ENCODE data around the gene SEMA5B. TPM values are rescaled to one million over a fixed set of nuclear protein-coding genes. Genes with fewer than 3 reads are reported as not detected.

SEMA5B gene
- polyA plus RNA-seq, 1 of the 3 experiments (the other 2 are of a cell fraction), result 0.43 TPM

DNA sequence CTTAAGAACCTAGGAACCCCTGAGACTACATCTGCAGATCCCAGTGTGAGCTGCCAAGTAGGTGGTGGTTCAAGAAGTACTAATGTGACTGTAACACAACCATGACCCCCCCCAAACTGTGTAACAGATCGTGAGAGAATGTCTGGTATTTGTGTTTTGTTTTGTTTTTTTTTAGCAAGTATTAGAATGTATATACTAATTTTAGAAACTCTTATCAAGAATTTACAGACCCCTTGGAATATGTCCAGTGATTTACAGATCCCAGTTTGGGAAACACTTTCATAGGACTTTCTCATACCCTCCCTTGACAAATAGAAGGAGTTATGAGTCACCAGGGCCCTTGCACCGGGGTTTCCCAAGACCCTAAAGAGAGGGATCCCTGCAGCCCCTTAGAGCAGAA lies 79.8 kb downstream of the SEMA5B start:
- no peaks in the 10 kb centered on the region for H3K9me3 ChIP-seq
- no peaks in the 10 kb centered on the region for H3K79me2 ChIP-seq (ENCODE audit: insufficient read depth)
- H3K36me3 ChIP-seq (replicated peaks in 1 of 2; ENCODE audit: control insufficient read depth in 1 of 2, insufficient read depth in 2 of 2, low read length in 1 of 2), result no peaks in the 10 kb centered on the region
- no peaks in the 10 kb centered on the region for H3K9me2 ChIP-seq
- POLR2A ChIA-PET, result no interaction called here
- CTCF ChIA-PET, result interaction anchor here (0.7 to 15.7 kb wide), 6 partner anchors 9 to 89 kb away, joined by 3 to 342 read pairs (median 4); partner anchors contain the start of gene SEMA5B
- DNase-seq, result no peak
- WGBS (ENCODE audit: low lambda C conversion rate), result 51% methylated on average over 2 of the region's 2 CpGs
- no peak overlapping the region for H3K27ac ChIP-seq (ENCODE audit: low read depth in 2 of 2, low read length in 1 of 2)
- H2AFZ ChIP-seq (ENCODE audit: low read depth), result no peak overlapping the region
- no peak overlapping the region for H3K4me2 ChIP-seq
- H3K9ac ChIP-seq, result no peak overlapping the region
- no peaks in the 10 kb centered on the region for H3F3A ChIP-seq (replicated peaks; ENCODE audit: insufficient read depth)
- H3K4me1 ChIP-seq (ENCODE audit: control insufficient read depth in 1 of 2, insufficient read depth in 2 of 2, low read depth in 1 of 2, low read length in 1 of 2), result peaks cover 9 to 10% of the 10 kb centered on the region in 2 experiments; a peak in 2 of 4 replicates
- no peaks in the 10 kb centered on the region for H4K20me1 ChIP-seq (ENCODE audit: insufficient read depth)
- no peak overlapping the region for H3K4me3 ChIP-seq (ENCODE audit: low read depth in 2 of 2, low read length in 1 of 2)
- H3K27me3 ChIP-seq (ENCODE audit: insufficient read depth), result no peaks in the 10 kb centered on the region
- TF ChIP-seq EP300 (IDR thresholded peaks at IDR 0.05; ENCODE audit: borderline replicate concordance in 1 of 2, low read depth in 1 of 2, low read length in 1 of 2) (no peak), TAF1 (IDR thresholded peaks at IDR 0.05; ENCODE audit: borderline replicate concordance, low read depth, low read length) (no peak), FOSL2 (IDR thresholded peaks at IDR 0.05; ENCODE audit: borderline replicate concordance, low read depth) (no peak), MEF2A (IDR thresholded peaks at IDR 0.05; ENCODE audit: borderline replicate concordance, low read depth) (no peak), ELF1 (IDR thresholded peaks at IDR 0.05) (no peak), NRF1 (IDR thresholded peaks at IDR 0.05; ENCODE audit: low read depth, low read length) (no peak), RFX5 (IDR thresholded peaks at IDR 0.05; ENCODE audit: low read length) (no peak), YY1 (IDR thresholded peaks at IDR 0.05; ENCODE audit: low read depth) (no peak), POLR2AphosphoS5 (IDR thresholded peaks at IDR 0.05; ENCODE audit: low read depth, low read length) (no peak), TEAD4 (IDR thresholded peaks at IDR 0.05; ENCODE audit: borderline replicate concordance, insufficient read depth) (no peak), GATA2 (CRISPR knock-in tag; IDR thresholded peaks at IDR 0.05) (no peak), FOXJ3 (CRISPR knock-in tag; IDR thresholded peaks at IDR 0.05) (no peak), RCOR1 (IDR thresholded peaks at IDR 0.05; ENCODE audit: low read length) (no peak)
- TF ChIP-seq, protein P1, sequence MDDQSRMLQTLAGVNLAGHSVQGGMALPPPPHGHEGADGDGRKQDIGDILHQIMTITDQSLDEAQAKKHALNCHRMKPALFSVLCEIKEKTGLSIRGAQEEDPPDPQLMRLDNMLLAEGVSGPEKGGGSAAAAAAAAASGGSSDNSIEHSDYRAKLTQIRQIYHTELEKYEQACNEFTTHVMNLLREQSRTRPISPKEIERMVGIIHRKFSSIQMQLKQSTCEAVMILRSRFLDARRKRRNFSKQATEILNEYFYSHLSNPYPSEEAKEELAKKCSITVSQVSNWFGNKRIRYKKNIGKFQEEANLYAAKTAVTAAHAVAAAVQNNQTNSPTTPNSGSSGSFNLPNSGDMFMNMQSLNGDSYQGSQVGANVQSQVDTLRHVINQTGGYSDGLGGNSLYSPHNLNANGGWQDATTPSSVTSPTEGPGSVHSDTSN (IDR thresholded peaks at IDR 0.05), result no peak
- TF ChIP-seq, protein P2, sequence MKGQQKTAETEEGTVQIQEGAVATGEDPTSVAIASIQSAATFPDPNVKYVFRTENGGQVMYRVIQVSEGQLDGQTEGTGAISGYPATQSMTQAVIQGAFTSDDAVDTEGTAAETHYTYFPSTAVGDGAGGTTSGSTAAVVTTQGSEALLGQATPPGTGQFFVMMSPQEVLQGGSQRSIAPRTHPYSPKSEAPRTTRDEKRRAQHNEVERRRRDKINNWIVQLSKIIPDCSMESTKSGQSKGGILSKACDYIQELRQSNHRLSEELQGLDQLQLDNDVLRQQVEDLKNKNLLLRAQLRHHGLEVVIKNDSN (IDR thresholded peaks at IDR 0.05; ENCODE audit: borderline replicate concordance, low read depth), result no peak

DNA sequence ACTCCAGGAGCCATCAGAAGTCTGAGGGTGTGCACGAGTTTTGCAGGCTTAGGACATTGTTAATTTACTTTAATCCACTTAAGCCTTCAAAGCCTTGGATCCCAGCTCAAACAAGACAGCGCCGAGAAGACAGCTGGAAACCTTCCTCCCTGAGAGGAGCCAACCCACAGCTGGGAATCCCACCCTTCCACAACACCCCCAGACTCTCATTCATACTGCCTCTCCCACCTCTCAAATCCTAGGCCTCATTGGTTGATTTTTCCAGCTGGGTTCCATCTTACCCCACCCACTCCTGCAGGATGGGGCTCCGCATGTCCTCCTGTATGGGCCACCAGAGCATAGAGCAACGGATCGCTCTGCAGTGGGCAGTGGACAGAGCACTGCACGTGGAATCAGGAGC lies 80.4 kb downstream of the SEMA5B start:
- Histone ChIP-seq H2AFZ (ENCODE audit: low read depth) (no peak overlapping the region), H3K27ac (ENCODE audit: low read depth in 2 of 2, low read length in 1 of 2) (no peak overlapping the region), H3F3A (replicated peaks; ENCODE audit: insufficient read depth) (no peaks in the 10 kb centered on the region), H3K36me3 (replicated peaks in 1 of 2; ENCODE audit: control insufficient read depth in 1 of 2, insufficient read depth in 2 of 2, low read length in 1 of 2) (no peaks in the 10 kb centered on the region), H3K9ac (no peak overlapping the region), H3K4me1 (ENCODE audit: control insufficient read depth in 1 of 2, insufficient read depth in 2 of 2, low read depth in 1 of 2, low read length in 1 of 2) (peaks cover 10 to 11% of the 10 kb centered on the region in 2 experiments; a peak in 2 of 4 replicates), H3K9me3 (no peaks in the 10 kb centered on the region), H3K27me3 (ENCODE audit: insufficient read depth) (no peaks in the 10 kb centered on the region), H3K4me2 (no peak overlapping the region), H4K20me1 (ENCODE audit: insufficient read depth) (no peaks in the 10 kb centered on the region), H3K79me2 (ENCODE audit: insufficient read depth) (no peaks in the 10 kb centered on the region), H3K4me3 (ENCODE audit: low read depth in 2 of 2, low read length in 1 of 2) (no peak overlapping the region), H3K9me2 (no peaks in the 10 kb centered on the region)
- DNase-seq, result no peak
- 95% methylated on average over 4 of the region's 7 CpGs for WGBS (ENCODE audit: low lambda C conversion rate)
- POLR2A ChIA-PET, result no interaction called here
- CTCF ChIA-PET, result interaction anchor here (1.4 to 15.7 kb wide), 3 partner anchors 9 to 79 kb away, joined by 3 to 342 read pairs (median 8); partner anchors contain the start of gene SEMA5B
- no peak for TF ChIP-seq FOXM1 (IDR thresholded peaks at IDR 0.05; ENCODE audit: low read depth)
- no peak for TF ChIP-seq CHD2 (IDR thresholded peaks at IDR 0.05; ENCODE audit: low read length, partially characterized antibody)
- TF ChIP-seq RAD21 (IDR thresholded peaks at IDR 0.05; ENCODE audit: low read length), result no peak
- no peak for TF ChIP-seq RCOR1 (IDR thresholded peaks at IDR 0.05; ENCODE audit: low read length)
- TF ChIP-seq TEAD4 (IDR thresholded peaks at IDR 0.05; ENCODE audit: borderline replicate concordance, insufficient read depth), result no peak
- no peak for TF ChIP-seq NFIC (IDR thresholded peaks at IDR 0.05; ENCODE audit: borderline replicate concordance)
- no peak for TF ChIP-seq RXRA (IDR thresholded peaks at IDR 0.05; ENCODE audit: borderline replicate concordance, low read depth)
- TF ChIP-seq, protein P3, sequence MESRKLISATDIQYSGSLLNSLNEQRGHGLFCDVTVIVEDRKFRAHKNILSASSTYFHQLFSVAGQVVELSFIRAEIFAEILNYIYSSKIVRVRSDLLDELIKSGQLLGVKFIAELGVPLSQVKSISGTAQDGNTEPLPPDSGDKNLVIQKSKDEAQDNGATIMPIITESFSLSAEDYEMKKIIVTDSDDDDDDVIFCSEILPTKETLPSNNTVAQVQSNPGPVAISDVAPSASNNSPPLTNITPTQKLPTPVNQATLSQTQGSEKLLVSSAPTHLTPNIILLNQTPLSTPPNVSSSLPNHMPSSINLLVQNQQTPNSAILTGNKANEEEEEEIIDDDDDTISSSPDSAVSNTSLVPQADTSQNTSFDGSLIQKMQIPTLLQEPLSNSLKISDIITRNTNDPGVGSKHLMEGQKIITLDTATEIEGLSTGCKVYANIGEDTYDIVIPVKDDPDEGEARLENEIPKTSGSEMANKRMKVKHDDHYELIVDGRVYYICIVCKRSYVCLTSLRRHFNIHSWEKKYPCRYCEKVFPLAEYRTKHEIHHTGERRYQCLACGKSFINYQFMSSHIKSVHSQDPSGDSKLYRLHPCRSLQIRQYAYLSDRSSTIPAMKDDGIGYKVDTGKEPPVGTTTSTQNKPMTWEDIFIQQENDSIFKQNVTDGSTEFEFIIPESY (IDR thresholded peaks at IDR 0.05; ENCODE audit: borderline replicate concordance, low read depth), result no peak
- TF ChIP-seq RFX5 (IDR thresholded peaks at IDR 0.05; ENCODE audit: low read length), result no peak
- TF ChIP-seq, protein P1 (IDR thresholded peaks at IDR 0.05), result no peak
